ENCODE data around the gene FAM50A.

GRCh38 chrX:154441984-154442707 is 1.8 kb upstream of the FAM50A start:
- TF ChIP-seq CTCF (IDR thresholded peaks at IDR 0.05) (no peak), POLR2A (IDR thresholded peaks at IDR 0.05) (no peak)
